AG04450 (cell line): ENCODE measurements around the gene IGFBP6. TPM values are rescaled to one million over a fixed set of nuclear protein-coding genes. Genes with fewer than 3 reads are reported as not detected.

Experiments used
- CTCF ChIA-PET: fragments of 300-600, 350-600 bp; formaldehyde crosslinking; extraction: SDS; loops from one replicate; lab custom pipeline; 2022; ENCODE audit warnings: antibody characterized with exemption, inconsistent platforms; lab: Charles Lee
- POLR2A ChIA-PET: fragments of 350-600 bp; formaldehyde crosslinking; extraction: SDS; loops from one replicate; lab custom pipeline; 2021; ENCODE audit warnings: antibody characterized with exemption, inconsistent platforms; lab: Yijun Ruan, JAX
- DNase-seq: peaks from one replicate; pipeline ENCODE4 v3.0.0-alpha.2; 2011; ENCODE audit warnings: low read depth, low spot score
- H3K27ac ChIP-seq: one replicate; pipeline ENCODE4 v1.5.1; 2012; ENCODE audit warnings: low read depth, low read length, control low read depth
- H3K27me3 ChIP-seq: one replicate; pipeline ENCODE4 v1.6.0; 2012; ENCODE audit warnings: low read length; ENCODE audit not compliant: control insufficient read depth, insufficient read depth
- H3K4me3 ChIP-seq: 2 replicates; pipeline ENCODE4 v1.5.1; 2011; ENCODE audit warnings: mild to moderate bottlenecking, low read depth, low read length, control low read depth
- H3K9me3 ChIP-seq: 2 replicates; pipeline ENCODE4 v1.5.1; 2012; ENCODE audit warnings: low read length; ENCODE audit not compliant: control insufficient read depth, insufficient read depth
- polyA plus RNA-seq: library from polyadenylated mRNA; depleted of rRNA; stranded (reverse); fragments of >200 nt; gene quantifications from 2 replicates; pipeline ENCODE4 v1.2.3, GENCODE V29; 2011
- TF ChIP-seq, protein P1 (sequence below): IDR thresholded peaks from 2 replicates; pipeline ENCODE4 v1.5.1; 2011; ENCODE audit warnings: low read depth, low read length, control low read depth, inconsistent platforms

IGFBP6 gene
- polyA plus RNA-seq, 1 experiment = 182 TPM

DNA sequence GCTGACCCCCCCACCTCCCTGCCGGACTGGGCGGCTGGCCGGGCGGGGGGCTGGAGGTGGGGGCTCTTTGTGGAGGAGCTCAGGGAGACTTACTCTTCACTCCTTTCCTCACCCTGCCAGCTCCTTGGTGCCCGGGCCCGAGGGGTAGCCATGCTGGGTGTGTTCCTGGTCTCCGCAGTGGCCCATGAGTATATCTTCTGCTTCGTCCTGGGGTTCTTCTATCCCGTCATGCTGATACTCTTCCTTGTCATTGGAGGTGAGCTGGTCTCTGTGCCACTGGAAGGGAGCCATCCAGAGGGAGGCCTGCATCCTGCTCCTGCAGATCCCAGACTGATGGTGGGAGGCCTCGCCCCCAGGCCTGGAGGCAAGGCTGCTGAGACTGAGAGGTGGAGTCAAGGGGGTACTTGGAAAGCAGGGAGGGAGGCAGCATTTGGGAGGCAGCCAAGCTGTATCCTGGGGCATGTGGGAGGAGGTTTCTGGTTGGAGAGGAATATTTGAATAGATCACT lies 25.5 kb downstream of the IGFBP6 start:
- Histone ChIP-seq H3K9me3 (no peaks in the 10 kb centered on the region; the same call in 1 of the 2 replicates), H3K27ac (no peak overlapping the region), H3K4me3 (no peak overlapping the region), H3K27me3 (no peaks in the 10 kb centered on the region)
- TF ChIP-seq, protein P1, sequence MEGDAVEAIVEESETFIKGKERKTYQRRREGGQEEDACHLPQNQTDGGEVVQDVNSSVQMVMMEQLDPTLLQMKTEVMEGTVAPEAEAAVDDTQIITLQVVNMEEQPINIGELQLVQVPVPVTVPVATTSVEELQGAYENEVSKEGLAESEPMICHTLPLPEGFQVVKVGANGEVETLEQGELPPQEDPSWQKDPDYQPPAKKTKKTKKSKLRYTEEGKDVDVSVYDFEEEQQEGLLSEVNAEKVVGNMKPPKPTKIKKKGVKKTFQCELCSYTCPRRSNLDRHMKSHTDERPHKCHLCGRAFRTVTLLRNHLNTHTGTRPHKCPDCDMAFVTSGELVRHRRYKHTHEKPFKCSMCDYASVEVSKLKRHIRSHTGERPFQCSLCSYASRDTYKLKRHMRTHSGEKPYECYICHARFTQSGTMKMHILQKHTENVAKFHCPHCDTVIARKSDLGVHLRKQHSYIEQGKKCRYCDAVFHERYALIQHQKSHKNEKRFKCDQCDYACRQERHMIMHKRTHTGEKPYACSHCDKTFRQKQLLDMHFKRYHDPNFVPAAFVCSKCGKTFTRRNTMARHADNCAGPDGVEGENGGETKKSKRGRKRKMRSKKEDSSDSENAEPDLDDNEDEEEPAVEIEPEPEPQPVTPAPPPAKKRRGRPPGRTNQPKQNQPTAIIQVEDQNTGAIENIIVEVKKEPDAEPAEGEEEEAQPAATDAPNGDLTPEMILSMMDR = no peak
- ChIA-PET CTCF (no interaction called here), POLR2A (no interaction called here)
- DNase-seq = no peak

DNA sequence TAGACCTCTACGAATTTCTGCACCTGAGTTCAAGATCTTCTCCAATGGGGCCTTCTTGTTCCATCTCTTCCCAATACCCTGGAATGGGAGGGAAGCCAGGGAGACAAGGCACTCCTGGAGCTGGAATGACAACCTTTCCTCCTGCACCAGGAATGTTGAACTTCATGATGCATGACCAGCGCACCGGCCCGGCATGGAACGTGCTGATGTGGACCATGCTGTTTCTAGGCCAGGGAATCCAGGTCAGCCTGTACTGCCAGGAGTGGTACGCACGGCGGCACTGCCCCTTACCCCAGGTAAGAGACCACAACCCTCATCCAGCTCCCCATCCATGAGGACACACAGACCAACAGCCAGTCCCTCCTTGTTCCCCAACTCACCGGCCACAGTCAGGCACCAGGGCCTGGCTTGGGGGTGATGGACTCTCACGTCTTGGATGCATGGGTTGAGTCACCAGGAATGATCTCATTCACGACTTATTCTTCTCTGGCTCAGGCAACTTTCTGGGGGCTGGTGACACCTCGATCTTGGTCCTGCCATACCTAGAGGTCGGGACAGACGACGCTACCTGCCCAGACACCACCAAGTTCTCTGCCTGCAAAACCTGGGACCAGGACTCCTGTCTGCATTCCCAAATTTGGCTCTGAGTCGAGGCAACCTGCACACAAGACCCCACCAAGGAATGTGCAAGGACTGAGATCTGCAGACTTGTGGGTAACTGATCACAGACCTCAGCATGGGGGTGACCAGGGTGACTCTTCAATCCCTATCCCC lies 26.3 kb downstream of the IGFBP6 start:
- ChIA-PET CTCF (no interaction called here), POLR2A (no interaction called here)

DNA sequence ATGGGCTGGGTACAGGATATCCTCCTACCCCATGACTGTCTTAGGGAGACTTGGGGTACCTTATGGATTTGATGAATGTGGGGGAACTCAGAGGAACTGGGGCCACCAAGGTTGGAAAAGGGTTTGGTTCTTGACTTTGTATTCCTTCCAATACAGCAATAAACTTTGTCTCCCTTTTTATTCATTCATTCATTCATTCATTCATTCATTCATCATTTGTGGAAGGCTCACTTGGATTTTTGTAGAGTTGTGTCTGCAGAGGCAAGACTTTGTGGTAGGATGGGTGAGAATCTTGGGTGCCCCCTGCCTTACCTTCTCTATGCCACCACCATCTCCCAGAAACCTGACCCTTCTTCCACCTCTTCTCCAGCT lies 26.9 kb downstream of the IGFBP6 start:
- TF ChIP-seq, protein P1 = no peak
- Histone ChIP-seq H3K27ac (no peak overlapping the region), H3K27me3 (peaks cover 6% of the 10 kb centered on the region), H3K4me3 (no peak overlapping the region), H3K9me3 (no peaks in the 10 kb centered on the region; the same call in 1 of the 2 replicates)
- DNase-seq = no peak
- ChIA-PET CTCF (no interaction called here), POLR2A (no interaction called here)

More for the DNA sequence above, 26.3 kb downstream of the IGFBP6 start:
- Histone ChIP-seq H3K27me3 (peaks cover 2% of the 10 kb centered on the region), H3K4me3 (no peak overlapping the region), H3K9me3 (no peaks in the 10 kb centered on the region; the same call in 1 of the 2 replicates), H3K27ac (no peak overlapping the region)
- TF ChIP-seq, protein P1 = no peak
- no peak for DNase-seq

DNA sequence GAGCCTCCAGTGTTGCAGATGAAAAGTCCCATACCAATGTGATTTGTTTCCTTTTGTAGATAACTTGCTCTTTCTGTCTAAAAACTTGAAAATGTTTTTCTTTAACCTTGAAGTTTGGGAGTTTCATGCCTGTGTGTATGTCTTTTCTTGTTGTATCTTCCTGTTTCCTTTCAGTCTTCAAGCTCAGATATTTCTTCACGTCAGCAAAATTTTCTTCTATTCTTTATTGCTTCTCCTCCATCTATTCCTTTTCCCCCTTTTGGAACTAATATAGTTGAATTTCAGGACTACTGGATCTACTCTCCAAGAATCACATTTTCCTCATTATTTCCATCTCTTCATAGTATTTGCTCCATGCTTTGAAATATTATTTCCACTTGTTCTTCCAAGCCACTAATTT lies 29.7 kb downstream of the IGFBP6 start:
- TF ChIP-seq, protein P1 = no peak
- CTCF ChIA-PET = interaction anchor here (0.6 to 2.2 kb wide), 3 partner anchors 32 to 139 kb away, joined by 3 to 9 read pairs (median 3); no protein-coding TSS in a partner anchor
- no peak overlapping the region for H3K27ac ChIP-seq
- no peak overlapping the region for H3K4me3 ChIP-seq
- no peaks in the 10 kb centered on the region; the same call in 1 of the 2 replicates for H3K9me3 ChIP-seq
- no peak for DNase-seq
- POLR2A ChIA-PET = no interaction called here
- peaks cover 8% of the 10 kb centered on the region for H3K27me3 ChIP-seq
